HG03354 (cell line): ENCODE results near the gene LPP.

Source experiments
- ATAC-seq: cut with Tn5 transposase; IDR thresholded peaks from one replicate; pipeline ENCODE4 v1.9.1; 2021; ENCODE audit warnings: mild to moderate bottlenecking; ENCODE audit not compliant: unreplicated experiment, poor library complexity, severe bottlenecking

Gene LPP

GRCh38 chr3:188264226-188265207 lies 110.6 kb downstream of the LPP start:
- no peak for ATAC-seq

- no peak for ATAC-seq
Observed at GRCh38 chr3:188266562-188267274, 112.8 kb downstream of the LPP start.

- no peak for ATAC-seq
Observed at GRCh38 chr3:188267790-188268335, 113.9 kb downstream of the LPP start.

GRCh38 chr3:188268336-188268735 lies 114.4 kb downstream of the LPP start:
- no peak for ATAC-seq

GRCh38 chr3:188269040-188269439 lies 115.1 kb downstream of the LPP start:
- no peak for ATAC-seq

- ATAC-seq = no peak
Observed at GRCh38 chr3:188270423-188270972, 116.5 kb downstream of the LPP start.

GRCh38 chr3:188271226-188271914 lies 117.4 kb downstream of the LPP start:
- no peak for ATAC-seq

GRCh38 chr3:188272481-188273372 lies 118.8 kb downstream of the LPP start:
- no peak for ATAC-seq

- ATAC-seq = no peak
Observed at GRCh38 chr3:188274249-188274915, 120.4 kb downstream of the LPP start.

- ATAC-seq = no peak
Observed at GRCh38 chr3:188276375-188276774, 122.4 kb downstream of the LPP start.

GRCh38 chr3:188278717-188279324 lies 124.9 kb downstream of the LPP start:
- no peak for ATAC-seq

- no peak for ATAC-seq
Observed at GRCh38 chr3:188279502-188280335, 125.8 kb downstream of the LPP start.

- ATAC-seq = no peak
Observed at GRCh38 chr3:188280627-188281026, 126.7 kb downstream of the LPP start.

GRCh38 chr3:188282871-188283270 lies 128.9 kb downstream of the LPP start:
- no peak for ATAC-seq

GRCh38 chr3:188283347-188283746 lies 129.4 kb downstream of the LPP start:
- no peak for ATAC-seq

GRCh38 chr3:188284455-188285212 lies 130.7 kb downstream of the LPP start:
- ATAC-seq = no peak
